Measurements from ENCODE around the gene SRGAP3.

Gene SRGAP3

GRCh38 chr3:9008550-9009255, 240.7 kb downstream of the SRGAP3 start:
- H3K36me3 ChIP-seq (ENCODE audit: insufficient read depth, low read length) = peaks cover 11% of the 10 kb centered on the region; the same call in 1 of the 2 replicates
- H3K9me2 ChIP-seq (replicated peaks; ENCODE audit: low read depth, low read length) = no peaks in the 10 kb centered on the region
- H3K4me1 ChIP-seq (ENCODE audit: insufficient read depth, low read length, poor library complexity, severe bottlenecking) = peaks cover 11% of the 10 kb centered on the region
- H4K20me1 ChIP-seq (ENCODE audit: insufficient read depth, low read length, poor library complexity, severe bottlenecking) = no peaks in the 10 kb centered on the region
- no peaks in the 10 kb centered on the region for H3K27me3 ChIP-seq (ENCODE audit: insufficient read depth, low read length, poor library complexity, severe bottlenecking)
- no peaks in the 10 kb centered on the region for H3K79me2 ChIP-seq (ENCODE audit: insufficient read depth, low read length)
- no peak overlapping the region for H3K9ac ChIP-seq (ENCODE audit: low read depth, low read length, poor library complexity, severe bottlenecking)
- H3F3A ChIP-seq (ENCODE audit: low read depth) = no peaks in the 10 kb centered on the region
- H3K9me3 ChIP-seq (ENCODE audit: insufficient read depth, low read depth, low read length) = no peaks in the 10 kb centered on the region
- H3K4me2 ChIP-seq (ENCODE audit: low read depth, low read length, poor library complexity, severe bottlenecking) = no peak overlapping the region
- H2AFZ ChIP-seq (ENCODE audit: low read length) = no peak overlapping the region
- TF ChIP-seq CTCF (conservative IDR thresholded peaks at IDR 0.05; ENCODE audit: low read length) (no peak), EZH2phosphoT487 (IDR thresholded peaks at IDR 0.05; ENCODE audit: borderline replicate concordance) (no peak)
- H3K4me3 ChIP-seq (ENCODE audit: low read length, poor library complexity, severe bottlenecking) = no peak overlapping the region

GRCh38 chr3:9007928-9008327, 241.5 kb downstream of the SRGAP3 start:
- no peak overlapping the region for H2AFZ ChIP-seq (ENCODE audit: low read length)
- TF ChIP-seq EZH2phosphoT487 (IDR thresholded peaks at IDR 0.05; ENCODE audit: borderline replicate concordance) (no peak), CTCF (conservative IDR thresholded peaks at IDR 0.05; ENCODE audit: low read length) (no peak)
- H3K27me3 ChIP-seq (ENCODE audit: insufficient read depth, low read length, poor library complexity, severe bottlenecking) = no peaks in the 10 kb centered on the region

GRCh38 chr3:9007213-9007612, 242.2 kb downstream of the SRGAP3 start:
- Histone ChIP-seq H3K36me3 (ENCODE audit: insufficient read depth, low read length) (no peaks in the 10 kb centered on the region; the same call in 1 of the 2 replicates), H4K20me1 (ENCODE audit: insufficient read depth, low read length, poor library complexity, severe bottlenecking) (no peaks in the 10 kb centered on the region), H3K27me3 (ENCODE audit: insufficient read depth, low read length, poor library complexity, severe bottlenecking) (no peaks in the 10 kb centered on the region), H3K4me2 (ENCODE audit: low read depth, low read length, poor library complexity, severe bottlenecking) (no peak overlapping the region), H2AFZ (ENCODE audit: low read length) (no peak overlapping the region), H3K9ac (ENCODE audit: low read depth, low read length, poor library complexity, severe bottlenecking) (no peak overlapping the region), H3F3A (ENCODE audit: low read depth) (no peaks in the 10 kb centered on the region), H3K4me3 (ENCODE audit: low read length, poor library complexity, severe bottlenecking) (no peak overlapping the region), H3K4me1 (ENCODE audit: insufficient read depth, low read length, poor library complexity, severe bottlenecking) (peaks cover 4% of the 10 kb centered on the region), H3K9me2 (replicated peaks; ENCODE audit: low read depth, low read length) (no peaks in the 10 kb centered on the region), H3K9me3 (ENCODE audit: insufficient read depth, low read depth, low read length) (no peaks in the 10 kb centered on the region), H3K79me2 (ENCODE audit: insufficient read depth, low read length) (no peaks in the 10 kb centered on the region)
- no peak for TF ChIP-seq CTCF (conservative IDR thresholded peaks at IDR 0.05; ENCODE audit: low read length)
- TF ChIP-seq EZH2phosphoT487 (IDR thresholded peaks at IDR 0.05; ENCODE audit: borderline replicate concordance) = no peak

More at GRCh38 chr3:9007928-9008327, 241.5 kb downstream of the SRGAP3 start:
- Histone ChIP-seq H3K9ac (ENCODE audit: low read depth, low read length, poor library complexity, severe bottlenecking) (no peak overlapping the region), H3K36me3 (ENCODE audit: insufficient read depth, low read length) (peaks cover 4% of the 10 kb centered on the region; the same call in 1 of the 2 replicates), H3F3A (ENCODE audit: low read depth) (no peaks in the 10 kb centered on the region), H4K20me1 (ENCODE audit: insufficient read depth, low read length, poor library complexity, severe bottlenecking) (no peaks in the 10 kb centered on the region), H3K4me3 (ENCODE audit: low read length, poor library complexity, severe bottlenecking) (no peak overlapping the region), H3K4me1 (ENCODE audit: insufficient read depth, low read length, poor library complexity, severe bottlenecking) (peaks cover 11% of the 10 kb centered on the region), H3K79me2 (ENCODE audit: insufficient read depth, low read length) (no peaks in the 10 kb centered on the region), H3K4me2 (ENCODE audit: low read depth, low read length, poor library complexity, severe bottlenecking) (no peak overlapping the region), H3K9me2 (replicated peaks; ENCODE audit: low read depth, low read length) (no peaks in the 10 kb centered on the region), H3K9me3 (ENCODE audit: insufficient read depth, low read depth, low read length) (no peaks in the 10 kb centered on the region)

Measured in Loucy (cell line).